ENCODE measurements around the gene FAM117A.
A peak's percentile ranks its signal among the peaks of the same experiment; 100 is the strongest.
"Not testable (repeated sequence)": the region's sequence is repeated elsewhere in the genome, so short reads cannot be mapped to it uniquely, and the experiment has no call there.

Gene FAM117A

GRCh38 chr17:49676276-49676868, 87.6 kb downstream of the FAM117A start:
- peak; percentile 69 for DNase-seq

GRCh38 chr17:49674507-49674906, 89.4 kb downstream of the FAM117A start:
- no peak for DNase-seq

- DNase-seq: not testable (repeated sequence)
These were observed 90.3 kb downstream of the FAM117A start for GRCh38 chr17:49673679-49674078.

GRCh38 chr17:49670641-49671040, 93.3 kb downstream of the FAM117A start:
- DNase-seq: no peak

- no peak for DNase-seq
These were observed 93.9 kb downstream of the FAM117A start for GRCh38 chr17:49670002-49670401.

- no peak for DNase-seq
These were observed 96.1 kb downstream of the FAM117A start for GRCh38 chr17:49667854-49668253.

- no peak for DNase-seq
These were observed 99.2 kb downstream of the FAM117A start for GRCh38 chr17:49664706-49665211.

Measured in GDM1 (cell line).